ENCODE results near the gene GORASP2.
A peak's percentile ranks its signal among the peaks of the same experiment; 100 is the strongest.

GORASP2 gene

GRCh38 chr2:170928824-170929685, at the start of gene GORASP2 (continued):
- TF ChIP-seq SCRT2 (tag by site-specific recombination; IDR thresholded peaks at IDR 0.05) (no peak), ZNF626 (tag by site-specific recombination; IDR thresholded peaks at IDR 0.05) (no peak), ZXDB (tag by site-specific recombination; IDR thresholded peaks at IDR 0.05) (peak; percentile 78), GLI4 (tag by site-specific recombination; IDR thresholded peaks at IDR 0.05) (no peak), ZNF785 (tag by site-specific recombination; IDR thresholded peaks at IDR 0.05) (no peak), ZNF132 (tag by site-specific recombination; IDR thresholded peaks at IDR 0.05; ENCODE audit: borderline replicate concordance) (no peak), ZNF280C (tag by site-specific recombination; IDR thresholded peaks at IDR 0.05) (no peak), ZNF549 (tag by site-specific recombination; IDR thresholded peaks at IDR 0.05) (no peak), ZBTB17 (tag by site-specific recombination; IDR thresholded peaks at IDR 0.05) (peak; percentile 59), ZNF777 (tag by site-specific recombination; IDR thresholded peaks at IDR 0.05; ENCODE audit: borderline replicate concordance) (no peak), OVOL3 (tag by site-specific recombination; IDR thresholded peaks at IDR 0.05) (no peak), ZNF768 (tag by site-specific recombination; IDR thresholded peaks at IDR 0.05) (peak; percentile 72; the same call in 1 of the 2 replicates), HOXA7 (CRISPR knock-in tag; IDR thresholded peaks at IDR 0.05; ENCODE audit: borderline replicate concordance) (no peak), IKZF3 (tag by site-specific recombination; IDR thresholded peaks at IDR 0.05) (no peak), ZNF830 (tag by site-specific recombination; IDR thresholded peaks at IDR 0.05; ENCODE audit: low read depth) (no peak), SETDB1 (IDR thresholded peaks at IDR 0.05; ENCODE audit: insufficient read length, low read length) (peak; percentile 69), ZFP41 (tag by site-specific recombination; IDR thresholded peaks at IDR 0.05; ENCODE audit: borderline replicate concordance) (no peak), ZNF48 (tag by site-specific recombination; IDR thresholded peaks at IDR 0.05) (no peak), ZNF560 (tag by site-specific recombination; IDR thresholded peaks at IDR 0.05; ENCODE audit: borderline replicate concordance) (no peak), ZNF366 (tag by site-specific recombination; conservative IDR thresholded peaks at IDR 0.05) (no peak), ZNF610 (tag by site-specific recombination; IDR thresholded peaks at IDR 0.05; ENCODE audit: borderline replicate concordance) (0 out of 2 replicates have a peak, but pooled peaks have one; percentile 27), ZNF837 (tag by site-specific recombination; IDR thresholded peaks at IDR 0.05) (no peak), YY2 (tag by site-specific recombination; IDR thresholded peaks at IDR 0.05) (peak; percentile 39; the same call in 1 of the 2 replicates), ZNF423 (tag by site-specific recombination; IDR thresholded peaks at IDR 0.05) (no peak), REST (tag by site-specific recombination; IDR thresholded peaks at IDR 0.05) (0 out of 2 replicates have a peak, but pooled peaks have one; percentile 13), GFI1B (tag by site-specific recombination; IDR thresholded peaks at IDR 0.05) (no peak), ZFP69B (tag by site-specific recombination; IDR thresholded peaks at IDR 0.05) (0 out of 2 replicates have a peak, but pooled peaks have one; percentile 36), ZNF202 (tag by site-specific recombination; IDR thresholded peaks at IDR 0.05; ENCODE audit: borderline replicate concordance) (no peak), ZNF24 (tag by site-specific recombination; IDR thresholded peaks at IDR 0.05) (peak; percentile 69)
- TF ChIP-seq, protein P1, sequence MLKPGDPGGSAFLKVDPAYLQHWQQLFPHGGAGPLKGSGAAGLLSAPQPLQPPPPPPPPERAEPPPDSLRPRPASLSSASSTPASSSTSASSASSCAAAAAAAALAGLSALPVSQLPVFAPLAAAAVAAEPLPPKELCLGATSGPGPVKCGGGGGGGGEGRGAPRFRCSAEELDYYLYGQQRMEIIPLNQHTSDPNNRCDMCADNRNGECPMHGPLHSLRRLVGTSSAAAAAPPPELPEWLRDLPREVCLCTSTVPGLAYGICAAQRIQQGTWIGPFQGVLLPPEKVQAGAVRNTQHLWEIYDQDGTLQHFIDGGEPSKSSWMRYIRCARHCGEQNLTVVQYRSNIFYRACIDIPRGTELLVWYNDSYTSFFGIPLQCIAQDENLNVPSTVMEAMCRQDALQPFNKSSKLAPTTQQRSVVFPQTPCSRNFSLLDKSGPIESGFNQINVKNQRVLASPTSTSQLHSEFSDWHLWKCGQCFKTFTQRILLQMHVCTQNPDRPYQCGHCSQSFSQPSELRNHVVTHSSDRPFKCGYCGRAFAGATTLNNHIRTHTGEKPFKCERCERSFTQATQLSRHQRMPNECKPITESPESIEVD (tag by site-specific recombination; IDR thresholded peaks at IDR 0.05): no peak
- TF ChIP-seq, protein P2, sequence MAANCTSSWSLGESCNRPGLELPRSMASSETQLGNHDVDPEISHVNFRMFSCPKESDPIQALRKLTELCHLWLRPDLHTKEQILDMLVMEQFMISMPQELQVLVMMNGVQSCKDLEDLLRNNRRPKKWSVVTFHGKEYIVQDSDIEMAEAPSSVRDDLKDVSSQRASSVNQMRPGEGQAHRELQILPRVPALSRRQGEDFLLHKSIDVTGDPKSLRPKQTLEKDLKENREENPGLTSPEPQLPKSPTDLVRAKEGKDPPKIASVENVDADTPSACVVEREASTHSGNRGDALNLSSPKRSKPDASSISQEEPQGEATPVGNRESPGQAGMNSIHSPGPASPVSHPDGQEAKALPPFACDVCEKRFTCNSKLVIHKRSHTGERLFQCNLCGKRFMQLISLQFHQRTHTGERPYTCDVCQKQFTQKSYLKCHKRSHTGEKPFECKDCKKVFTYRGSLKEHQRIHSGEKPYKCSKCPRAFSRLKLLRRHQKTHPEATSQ (tag by site-specific recombination; IDR thresholded peaks at IDR 0.05): peak; percentile 39
